ENCODE data around the gene FAM186B.

- TF ChIP-seq CTCF (IDR thresholded peaks at IDR 0.05; ENCODE audit: low read depth, low read length) = no peak
- TF ChIP-seq EZH2phosphoT487 (IDR thresholded peaks at IDR 0.05; ENCODE audit: low read depth) = no peak
These were observed 17.2 kb upstream of the FAM186B start for GRCh38 chr12:49622501-49623141.
